OCI-LY1 (cell line): Measurements from ENCODE around the gene GATAD2A.

Source experiments
- H2AFZ ChIP-seq: fragments of 200-600 bp; sonication (generic), shearing (Covaris generic); 2 replicates; pipeline ENCODE4 v1.6.0; 2014; ENCODE audit warnings: antibody characterized with exemption, mild to moderate bottlenecking, low read length
- H3F3A ChIP-seq: fragments of 200-600 bp; sonication (generic), shearing (Covaris generic); 2 replicates; pipeline ENCODE4 v1.6.0; 2014; ENCODE audit warnings: mild to moderate bottlenecking, antibody characterized with exemption, low read length, moderate library complexity; ENCODE audit not compliant: insufficient read depth
- H3K27ac ChIP-seq: fragments of 200-600 bp; sonication (generic); 2 replicates; pipeline ENCODE4 v1.5.1; 2014; ENCODE audit warnings: low read length, mixed run types, mild to moderate bottlenecking, low read depth; ENCODE audit not compliant: poor library complexity, severe bottlenecking
- H3K27me3 ChIP-seq: fragments of 200-600 bp; sonication (generic); 2 replicates; pipeline ENCODE4 v1.6.0; 2014; ENCODE audit warnings: antibody characterized with exemption, mild to moderate bottlenecking, low read length, moderate library complexity; ENCODE audit not compliant: insufficient read depth
- H3K36me3 ChIP-seq: fragments of 200-600 bp; sonication (generic); 2 replicates; pipeline ENCODE4 v1.6.1; 2014; ENCODE audit warnings: mild to moderate bottlenecking, antibody characterized with exemption, low read length, moderate library complexity, mixed read lengths; ENCODE audit not compliant: insufficient read depth
- H3K4me1 ChIP-seq: fragments of 200-600 bp; sonication (generic); 2 replicates; pipeline ENCODE4 v1.5.1; 2014; ENCODE audit warnings: mild to moderate bottlenecking, low read length, moderate library complexity; ENCODE audit not compliant: insufficient read depth, severe bottlenecking
- H3K4me2 ChIP-seq: fragments of 200-600 bp; sonication (generic), shearing (Covaris generic); 2 replicates; pipeline ENCODE4 v1.6.1; 2014; ENCODE audit warnings: low read length
- H3K4me3 ChIP-seq: fragments of 200-600 bp; sonication (generic); 2 replicates; pipeline ENCODE4 v1.5.1; 2014; ENCODE audit warnings: low read length, low read depth, mild to moderate bottlenecking, mixed read lengths; ENCODE audit not compliant: poor library complexity, severe bottlenecking
- H3K79me2 ChIP-seq: fragments of 200-600 bp; shearing (Covaris generic); 2 replicates; pipeline ENCODE4 v1.6.1; 2016; ENCODE audit warnings: mixed run types, low read length, mixed read lengths; ENCODE audit not compliant: insufficient read depth
- H3K9ac ChIP-seq: fragments of 200-600 bp; sonication (generic), shearing (Covaris generic); 2 replicates; pipeline ENCODE4 v1.6.1; 2014; ENCODE audit warnings: mild to moderate bottlenecking, low read length, mixed read lengths
- H3K9me2 ChIP-seq: fragments of 200-600 bp; sonication (generic), shearing (Covaris generic); 2 replicates; pipeline ENCODE4 v1.6.1; 2014; ENCODE audit warnings: low read depth, mild to moderate bottlenecking, low read length, mixed read lengths
- H3K9me3 ChIP-seq: fragments of 200-600 bp; shearing (Covaris generic); 2 replicates; pipeline ENCODE4 v1.6.1; 2014; ENCODE audit warnings: low read length, mixed read lengths
- H4K20me1 ChIP-seq: fragments of 200-600 bp; sonication (generic), shearing (Covaris generic); 2 replicates; pipeline ENCODE4 v1.6.0; 2016; ENCODE audit warnings: mild to moderate bottlenecking, low read length; ENCODE audit not compliant: insufficient read depth
- EZH2 ChIP-seq: fragments of 200-600 bp; sonication (generic), shearing (Covaris generic); IDR thresholded peaks from 2 replicates; pipeline ENCODE4 v1.8.0; 2017; ENCODE audit warnings: borderline replicate concordance, mixed run types, mild to moderate bottlenecking, antibody characterized with exemption, low read length, moderate library complexity, mixed read lengths
- TF ChIP-seq, protein P1 (sequence below): fragments of 200-600 bp; sonication (generic), shearing (Covaris generic); IDR thresholded peaks from 2 replicates; pipeline ENCODE4 v1.5.1; 2017; ENCODE audit warnings: mild to moderate bottlenecking, antibody characterized with exemption, low read length, moderate library complexity, mixed read lengths

Gene GATAD2A

DNA sequence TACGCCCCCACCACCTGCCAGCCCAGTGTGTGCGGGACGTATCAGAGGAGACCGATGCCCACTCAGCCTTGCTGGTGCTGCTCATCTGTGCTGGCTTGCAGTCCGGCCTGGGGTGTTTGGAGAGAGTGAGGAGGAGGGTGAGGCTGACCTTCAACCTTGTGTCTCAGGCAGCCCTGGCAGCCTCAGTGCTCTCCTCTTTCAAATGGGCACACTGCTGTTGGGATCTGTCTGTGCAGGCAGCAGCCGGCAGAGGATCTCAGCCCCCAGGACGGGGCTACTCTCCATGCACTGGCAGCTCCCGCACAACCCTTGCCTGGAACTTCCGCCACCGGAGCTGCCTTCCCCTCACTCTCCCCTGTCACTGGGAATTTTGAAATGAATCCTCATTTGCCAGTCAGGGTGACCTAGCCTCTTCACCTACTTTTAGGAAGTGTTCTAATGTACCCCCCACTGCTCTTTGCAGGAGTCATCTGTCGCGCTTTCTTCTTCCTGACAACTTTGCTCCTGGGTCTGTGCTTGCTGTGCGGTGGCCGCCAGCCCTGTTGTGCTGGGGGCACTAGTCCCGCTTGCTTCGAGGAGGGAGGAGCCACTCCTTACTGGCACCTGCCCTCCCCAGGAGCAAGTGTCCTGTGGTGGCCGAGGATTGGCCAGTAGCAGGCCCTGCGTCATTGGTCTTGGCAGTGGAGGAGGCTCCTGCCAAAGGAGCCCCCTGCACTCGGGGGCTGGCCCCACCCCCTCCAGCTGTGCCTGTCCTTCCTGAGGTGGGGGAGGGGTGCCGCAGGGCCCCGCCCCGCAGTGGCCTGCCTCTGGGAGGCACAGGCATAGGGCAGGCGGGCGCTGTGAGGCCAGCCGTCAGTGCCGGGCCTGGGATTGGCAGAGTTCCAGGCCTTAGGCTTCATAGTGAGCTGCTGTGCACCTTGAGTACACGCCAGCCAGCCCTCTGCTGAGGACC, 56.5 kb downstream of the GATAD2A start:
- Histone ChIP-seq H4K20me1 (no peaks in the 10 kb centered on the region), H3K4me3 (peak overlapping the region; percentile 37), H3F3A (peaks cover 7% of the 10 kb centered on the region; the same call in 1 of the 2 replicates), H3K9ac (peak overlapping the region; percentile 64), H3K9me2 (no peaks in the 10 kb centered on the region), H3K9me3 (peaks cover 5% of the 10 kb centered on the region; the same call in 1 of the 2 replicates), H3K27ac (peak overlapping the region; percentile 95), H3K36me3 (peaks cover 37% of the 10 kb centered on the region), H2AFZ (no peak overlapping the region), H3K4me1 (peaks cover 58% of the 10 kb centered on the region), H3K27me3 (no peaks in the 10 kb centered on the region), H3K79me2 (peaks cover 20% of the 10 kb centered on the region), H3K4me2 (peak overlapping the region; percentile 70)
- TF ChIP-seq, protein P1, sequence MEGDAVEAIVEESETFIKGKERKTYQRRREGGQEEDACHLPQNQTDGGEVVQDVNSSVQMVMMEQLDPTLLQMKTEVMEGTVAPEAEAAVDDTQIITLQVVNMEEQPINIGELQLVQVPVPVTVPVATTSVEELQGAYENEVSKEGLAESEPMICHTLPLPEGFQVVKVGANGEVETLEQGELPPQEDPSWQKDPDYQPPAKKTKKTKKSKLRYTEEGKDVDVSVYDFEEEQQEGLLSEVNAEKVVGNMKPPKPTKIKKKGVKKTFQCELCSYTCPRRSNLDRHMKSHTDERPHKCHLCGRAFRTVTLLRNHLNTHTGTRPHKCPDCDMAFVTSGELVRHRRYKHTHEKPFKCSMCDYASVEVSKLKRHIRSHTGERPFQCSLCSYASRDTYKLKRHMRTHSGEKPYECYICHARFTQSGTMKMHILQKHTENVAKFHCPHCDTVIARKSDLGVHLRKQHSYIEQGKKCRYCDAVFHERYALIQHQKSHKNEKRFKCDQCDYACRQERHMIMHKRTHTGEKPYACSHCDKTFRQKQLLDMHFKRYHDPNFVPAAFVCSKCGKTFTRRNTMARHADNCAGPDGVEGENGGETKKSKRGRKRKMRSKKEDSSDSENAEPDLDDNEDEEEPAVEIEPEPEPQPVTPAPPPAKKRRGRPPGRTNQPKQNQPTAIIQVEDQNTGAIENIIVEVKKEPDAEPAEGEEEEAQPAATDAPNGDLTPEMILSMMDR = no peak
- no peak for TF ChIP-seq EZH2

DNA sequence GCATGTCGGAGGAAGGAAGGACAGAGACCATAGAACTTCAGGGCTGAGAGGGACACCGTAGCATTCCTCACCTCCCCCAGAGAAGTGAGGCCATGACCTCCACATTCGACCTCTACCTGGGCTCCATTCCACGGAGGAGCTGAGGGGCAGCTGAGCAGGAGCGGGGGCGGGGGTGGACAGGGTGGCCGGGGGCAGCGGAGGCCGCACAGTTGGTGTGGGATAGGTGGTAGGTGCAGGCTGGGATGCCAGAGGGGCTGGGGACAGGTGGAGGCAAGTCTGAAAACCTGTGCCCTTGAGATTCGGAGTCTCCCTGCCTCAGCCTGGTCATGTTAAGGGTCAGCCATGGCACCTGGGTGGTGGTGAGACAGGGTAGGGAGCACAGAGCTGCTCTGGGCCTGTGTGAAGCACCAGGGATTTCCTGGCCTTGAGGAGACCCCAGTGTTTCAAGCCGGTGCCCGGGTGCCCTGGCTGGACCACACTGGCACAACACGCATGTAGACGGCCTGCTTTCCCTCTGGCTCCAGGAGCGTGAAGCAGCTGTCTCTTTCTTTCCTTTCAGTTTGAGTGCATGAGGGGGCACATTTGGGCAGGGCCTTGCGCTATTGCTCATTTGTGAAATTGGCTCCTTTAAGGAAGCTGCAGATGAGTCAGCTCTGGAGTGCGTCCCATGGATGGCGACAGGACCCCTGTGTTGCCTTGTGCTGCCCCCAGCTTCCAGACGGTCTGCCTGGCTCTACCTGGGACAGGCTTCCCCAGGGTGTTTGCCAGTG, 58.1 kb downstream of the GATAD2A start:
- H3K27ac ChIP-seq = no peak overlapping the region
- H3K36me3 ChIP-seq = peaks cover 49% of the 10 kb centered on the region
- H3K9me2 ChIP-seq = no peaks in the 10 kb centered on the region
- peaks cover 7% of the 10 kb centered on the region; the same call in 1 of the 2 replicates for H3F3A ChIP-seq
- peaks cover 18% of the 10 kb centered on the region for H3K9me3 ChIP-seq
- no peak overlapping the region for H3K4me2 ChIP-seq
- H3K4me1 ChIP-seq = peaks cover 42% of the 10 kb centered on the region
- H3K79me2 ChIP-seq = peaks cover 21% of the 10 kb centered on the region
- no peak overlapping the region for H2AFZ ChIP-seq
- no peaks in the 10 kb centered on the region for H4K20me1 ChIP-seq
- H3K9ac ChIP-seq = no peak overlapping the region
- H3K27me3 ChIP-seq = no peaks in the 10 kb centered on the region
- H3K4me3 ChIP-seq = no peak overlapping the region
- no peak for TF ChIP-seq EZH2
- TF ChIP-seq, protein P1 = no peak

DNA sequence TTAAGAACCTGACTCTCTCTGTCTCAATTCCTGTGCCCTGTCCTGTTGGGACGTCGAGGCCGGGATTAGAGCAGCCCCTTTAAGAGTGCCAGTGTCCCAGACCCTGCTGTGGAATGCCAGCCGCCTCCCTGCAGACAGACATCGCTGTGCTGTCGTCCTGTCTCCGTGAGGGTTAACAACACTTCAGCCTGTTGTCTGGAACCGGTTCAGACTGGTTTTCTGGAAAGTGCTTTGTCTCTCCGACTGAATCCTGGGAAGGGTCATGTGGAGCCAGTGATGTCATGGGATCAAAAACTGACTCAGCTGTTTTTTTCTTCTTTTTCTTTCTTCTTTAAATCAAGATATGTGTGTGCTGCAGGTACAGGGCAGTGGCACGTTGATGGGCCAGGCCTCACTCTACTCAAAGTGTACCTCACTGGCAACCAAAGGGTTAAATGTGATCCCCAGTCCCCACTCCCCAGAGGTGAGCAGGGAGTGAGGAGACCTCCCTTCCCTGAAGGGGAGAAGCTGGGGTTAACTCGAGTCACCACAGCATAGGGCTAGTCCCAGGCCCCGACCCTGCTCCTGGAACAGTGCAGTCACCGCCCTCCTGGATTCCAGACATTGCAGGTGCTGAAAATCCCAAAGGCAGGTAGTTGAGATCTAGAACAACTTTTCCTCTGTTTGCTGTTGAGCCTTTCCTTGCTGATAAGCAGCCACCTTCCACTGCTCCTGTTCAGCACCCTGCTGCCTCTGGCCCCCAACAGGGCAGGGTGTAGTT, 59.0 kb downstream of the GATAD2A start:
- Histone ChIP-seq H3F3A (peaks cover 2% of the 10 kb centered on the region; the same call in 1 of the 2 replicates), H3K79me2 (peaks cover 24% of the 10 kb centered on the region), H3K36me3 (peaks cover 59% of the 10 kb centered on the region), H4K20me1 (no peaks in the 10 kb centered on the region), H3K4me3 (no peak overlapping the region), H3K4me2 (no peak overlapping the region), H3K9ac (no peak overlapping the region), H3K27me3 (no peaks in the 10 kb centered on the region), H3K4me1 (peaks cover 32% of the 10 kb centered on the region), H3K27ac (no peak overlapping the region), H3K9me2 (no peaks in the 10 kb centered on the region), H3K9me3 (peaks cover 21% of the 10 kb centered on the region), H2AFZ (no peak overlapping the region)
- TF ChIP-seq EZH2 = no peak
- TF ChIP-seq, protein P1 = no peak
